HCT116 (cell line): ENCODE data around the gene NUTM2D. TPM values are rescaled to one million over a fixed set of nuclear protein-coding genes. Genes with fewer than 3 reads are reported as not detected.
"Not testable (repeated sequence)": the region's sequence is repeated elsewhere in the genome, so short reads cannot be mapped to it uniquely, and the experiment has no call there.

ENCODE experiments used
- ATAC-seq: fragments of 200-7000 bp; cut with Tn5 transposase; 2 replicates; pipeline ENCODE4 v1.9.1; 2020; ENCODE audit warnings: mild to moderate bottlenecking, moderate library complexity
- BruUV-seq: library from RNA; stranded (reverse); fragments of 400-500 nt; replicated peaks from 2 replicates; lab custom pipeline; 2021; lab: Mats Ljungman, UMichigan
- CTCF ChIA-PET: fragments of 300-600 bp; sonication (Branson Sonifier 250); formaldehyde crosslinking; loops from one replicate; lab custom pipeline; 2021; ENCODE audit warnings: antibody characterized with exemption; lab: Charles Lee
- POLR2A ChIA-PET: fragments of 300-600, 350-600 bp; sonication (Branson Sonifier 250); formaldehyde crosslinking; loops from one replicate; lab custom pipeline; 2021; ENCODE audit warnings: antibody characterized with exemption; lab: Charles Lee
- RAD21 ChIA-PET, 2 experiments: fragments of 300-600 bp; sonication (Branson Sonifier 250); formaldehyde crosslinking; loops; one replicate each; lab custom pipeline; 2023; ENCODE audit warnings: low total read pairs in 2 of 2; ENCODE audit not compliant: uncharacterized antibody in 2 of 2, unreplicated experiment in 2 of 2, low non-redundant PET in 1 of 2; lab: Charles Lee
- DNase-seq: peaks from one replicate; pipeline ENCODE4 v3.0.0-alpha.2; 2010; ENCODE audit warnings: low read depth, low spot score
- H2AFZ ChIP-seq: fragments of 200-600 bp; shearing (Covaris generic), sonication (generic); 2 replicates; pipeline ENCODE4 v1.6.1; 2017; ENCODE audit warnings: low read depth, mixed run types, mixed read lengths, antibody characterized with exemption, low read length; ENCODE audit not compliant: poor library complexity, severe bottlenecking
- H3K27ac ChIP-seq: 2 replicates; pipeline ENCODE4 v1.5.1; 2012; ENCODE audit warnings: low read depth, low read length
- H3K27me3 ChIP-seq: fragments of 200-600 bp; sonication (generic); 2 replicates; pipeline ENCODE4 v1.6.1; 2016; ENCODE audit warnings: mixed run types, low read length, mixed read lengths; ENCODE audit not compliant: insufficient read depth
- H3K36me3 ChIP-seq, 2 experiments: fragments of 200-500 bp in 1 of 2; fragments of 200-600 bp in 1 of 2; sonication (Bioruptor generic) in 1 of 2; sonication (generic) in 1 of 2; 2 replicates each; pipeline versions ENCODE4 v1.5.1 to v1.6.1; 2014 to 2016; ENCODE audit warnings: low read length in 2 of 2, inconsistent platforms in 1 of 2, mixed read lengths in 1 of 2, mixed run types in 1 of 2; ENCODE audit not compliant: insufficient read depth in 2 of 2, control insufficient read depth in 1 of 2
- H3K4me1 ChIP-seq, 2 experiments: fragments of 200-600 bp in 1 of 2; sonication (generic) in 1 of 2; 2 replicates each; pipeline versions ENCODE4 v1.5.1 to v1.6.1; 2012 to 2017; ENCODE audit warnings: low read length in 2 of 2, inconsistent platforms in 1 of 2, mild to moderate bottlenecking in 1 of 2, mixed read lengths in 1 of 2, mixed run types in 1 of 2, moderate library complexity in 1 of 2; ENCODE audit not compliant: insufficient read depth in 2 of 2, control insufficient read depth in 1 of 2
- H3K4me2 ChIP-seq: fragments of 200-600 bp; sonication (generic); 2 replicates; pipeline ENCODE4 v1.6.1; 2017; ENCODE audit warnings: mixed run types, low read length, mixed read lengths
- H3K4me3 ChIP-seq, 2 experiments: fragments of 200-600 bp in 1 of 2; sonication (generic) in 1 of 2; replicated peaks in 1 of 2; 2 replicates each; pipeline ENCODE4 v1.5.1; 2011 to 2016; ENCODE audit warnings: low read length in 2 of 2, control low read depth in 1 of 2, low read depth in 1 of 2, mild to moderate bottlenecking in 1 of 2, mixed read lengths in 1 of 2, mixed run types in 1 of 2
- H3K79me2 ChIP-seq: fragments of 200-600 bp; sonication (generic); 2 replicates; pipeline ENCODE4 v1.6.1; 2017; ENCODE audit warnings: mild to moderate bottlenecking, mixed run types, low read length, moderate library complexity, mixed read lengths; ENCODE audit not compliant: insufficient read depth
- H3K9ac ChIP-seq: fragments of 200-600 bp; sonication (generic); 2 replicates; pipeline ENCODE4 v1.6.1; 2016; ENCODE audit warnings: low read length, mixed read lengths
- H3K9me2 ChIP-seq: fragments of 200-600 bp; sonication (generic), shearing (Covaris generic); 2 replicates; pipeline ENCODE4 v1.6.1; 2017; ENCODE audit warnings: mixed run types, mild to moderate bottlenecking, moderate library complexity; ENCODE audit not compliant: insufficient read depth
- H3K9me3 ChIP-seq, 2 experiments: fragments of 200-500 bp in 1 of 2; fragments of 200-600 bp in 1 of 2; sonication (Bioruptor generic) in 1 of 2; sonication (generic) in 1 of 2; 2 replicates each; pipeline ENCODE4 v1.6.1; 2014 to 2017; ENCODE audit warnings: low read length in 2 of 2, mixed read lengths in 2 of 2, inconsistent platforms in 1 of 2, low read depth in 1 of 2, mild to moderate bottlenecking in 1 of 2, mixed run types in 1 of 2, moderate library complexity in 1 of 2; ENCODE audit not compliant: control insufficient read depth in 1 of 2, insufficient read depth in 1 of 2
- H4K20me1 ChIP-seq: fragments of 200-600 bp; sonication (generic), shearing (Covaris generic); 2 replicates; pipeline ENCODE4 v1.6.1; 2017; ENCODE audit warnings: mixed run types, mild to moderate bottlenecking, moderate library complexity; ENCODE audit not compliant: insufficient read depth
- intact Hi-C: fragments of 100-400 bp; cut with micrococcal nuclease; formaldehyde crosslinking; loops from 2 replicates; pipeline ENCODE4 v1.10.0; 2022
- total RNA-seq: library from RNA; stranded (reverse); gene quantifications from one replicate; pipeline ENCODE4 v1.2.1, GENCODE V29; 2021; ENCODE audit not compliant: unreplicated experiment

The NUTM2D gene
- total RNA-seq, 1 experiment from 2014 or later, result 2.8 TPM

DNA sequence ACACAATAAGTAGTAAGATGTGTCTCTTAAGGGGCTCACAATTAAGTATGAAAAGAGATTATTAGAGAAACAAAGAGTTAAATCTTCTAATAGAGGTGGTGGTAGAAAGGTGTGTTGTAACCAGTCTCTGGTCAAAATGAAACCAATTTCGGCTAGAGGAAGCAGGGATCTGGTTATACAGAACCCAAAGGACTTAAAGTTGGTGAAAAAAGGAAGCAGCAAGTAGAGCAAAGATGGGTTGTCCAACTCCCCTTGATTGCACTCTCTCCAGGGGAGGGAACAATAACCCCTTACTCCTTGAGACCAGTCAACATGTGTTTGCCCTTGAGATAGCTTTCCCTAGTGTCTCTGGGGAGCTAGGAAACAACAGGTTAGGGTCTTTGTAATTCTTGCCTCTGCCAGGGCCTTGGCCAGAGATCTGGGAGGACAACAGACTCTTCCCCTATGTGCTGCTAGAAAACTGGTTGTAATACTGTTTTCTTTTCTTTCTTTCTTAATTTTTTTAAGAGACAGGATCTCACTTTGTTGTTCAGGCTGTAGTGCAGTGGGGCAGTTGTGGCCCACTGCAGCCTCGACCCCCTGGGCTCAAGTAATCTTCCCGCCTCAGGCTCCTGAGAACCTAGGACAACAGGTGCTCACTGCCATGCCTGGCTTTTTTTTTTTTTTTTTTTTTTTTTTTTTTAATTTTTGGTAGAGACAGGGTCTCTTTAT, 43.7 kb upstream of the NUTM2D start:
- H3K4me1 ChIP-seq, H3K79me2 ChIP-seq, BruUV-seq, H4K20me1 ChIP-seq, H3K4me3 ChIP-seq, CTCF ChIA-PET, ATAC-seq, H3K27me3 ChIP-seq, H3K9ac ChIP-seq, H2AFZ ChIP-seq, RAD21 ChIA-PET, intact Hi-C loops, POLR2A ChIA-PET, DNase-seq, H3K9me3 ChIP-seq, H3K27ac ChIP-seq, H3K9me2 ChIP-seq, H3K36me3 ChIP-seq, H3K4me2 ChIP-seq: not testable (repeated sequence)

DNA sequence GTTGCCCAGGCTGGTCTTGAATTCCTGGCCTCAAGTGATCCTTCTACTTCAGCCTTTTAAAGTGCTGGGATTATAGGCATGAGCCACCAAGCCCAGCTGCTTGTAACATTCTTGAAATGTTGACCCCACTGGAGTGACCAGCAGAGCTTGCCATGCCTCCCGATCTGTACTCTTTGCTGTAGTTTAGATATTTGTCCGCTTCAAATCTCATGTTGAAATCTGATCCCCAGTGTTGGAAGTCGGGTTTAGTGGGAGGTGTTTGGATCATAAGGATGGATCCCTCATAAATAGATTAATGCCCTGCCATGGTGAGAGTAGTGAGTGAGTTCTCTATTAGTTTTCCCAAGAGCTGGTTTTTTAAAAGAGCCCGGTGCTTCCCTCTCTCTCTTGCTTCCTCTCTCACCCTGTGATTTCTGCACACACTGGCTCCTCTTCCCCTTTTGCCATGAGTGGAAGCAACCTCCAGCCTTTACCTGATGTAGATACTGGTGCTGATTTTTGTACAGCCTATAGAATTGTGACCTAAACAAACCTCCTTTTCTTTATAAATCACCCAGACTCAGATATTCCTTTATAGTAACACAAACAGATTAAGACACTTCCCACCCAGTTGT, 43.1 kb upstream of the NUTM2D start:
- ATAC-seq, H3K9me3 ChIP-seq, intact Hi-C loops, H3K9me2 ChIP-seq, BruUV-seq, DNase-seq, POLR2A ChIA-PET, H3K9ac ChIP-seq, H4K20me1 ChIP-seq, CTCF ChIA-PET, H3K4me3 ChIP-seq, H3K27ac ChIP-seq, H3K36me3 ChIP-seq, H3K27me3 ChIP-seq, H2AFZ ChIP-seq, H3K4me1 ChIP-seq, H3K79me2 ChIP-seq, RAD21 ChIA-PET, H3K4me2 ChIP-seq: not testable (repeated sequence)

DNA sequence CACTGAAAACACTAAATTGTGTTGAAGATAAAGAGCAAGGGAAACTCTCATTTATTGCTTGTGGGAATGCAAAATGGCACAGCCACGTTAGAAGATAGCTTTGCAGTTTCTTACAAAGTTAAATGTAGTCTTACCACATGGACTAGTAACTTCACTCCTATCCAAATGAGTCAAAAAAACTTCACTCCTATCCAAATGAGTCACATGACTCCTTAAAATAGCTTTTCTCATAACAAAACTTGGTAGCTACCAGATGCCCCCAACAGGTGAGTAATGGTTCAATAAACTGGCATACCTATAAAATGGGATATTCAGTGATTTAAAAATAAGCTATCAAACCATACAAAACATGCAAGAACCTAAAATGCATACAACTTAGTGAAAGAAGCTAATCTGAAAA, 36.0 kb upstream of the NUTM2D start:
- BruUV-seq, H3K9me2 ChIP-seq, CTCF ChIA-PET, H3K27ac ChIP-seq, DNase-seq, H3K4me3 ChIP-seq, H3K4me2 ChIP-seq, H3K9ac ChIP-seq, H2AFZ ChIP-seq, POLR2A ChIA-PET, H3K4me1 ChIP-seq, H3K9me3 ChIP-seq, RAD21 ChIA-PET, H3K36me3 ChIP-seq, H3K27me3 ChIP-seq, intact Hi-C loops, H4K20me1 ChIP-seq, H3K79me2 ChIP-seq, ATAC-seq: not testable (repeated sequence)

DNA sequence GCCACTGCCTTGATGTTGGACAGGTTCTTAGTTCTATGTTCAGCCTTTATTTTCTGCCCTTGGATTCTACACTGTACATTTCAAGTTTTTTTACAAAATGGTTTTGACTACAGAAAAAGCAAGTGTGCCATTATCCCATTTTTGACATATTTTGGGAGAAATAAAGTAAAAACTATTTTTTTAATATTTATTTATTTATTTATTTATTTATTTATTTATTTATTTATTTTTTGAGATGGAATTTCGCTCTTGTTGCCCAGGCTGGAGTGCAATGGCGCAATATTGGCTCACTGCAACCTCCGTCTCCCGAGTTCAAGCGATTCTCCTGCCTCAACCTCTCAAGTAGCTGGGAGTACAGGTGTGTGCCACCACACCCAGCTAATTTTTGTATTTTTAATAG, 33.0 kb upstream of the NUTM2D start:
- H3K9me3 ChIP-seq, CTCF ChIA-PET, RAD21 ChIA-PET: not testable (repeated sequence)

More for the DNA sequence above, 33.0 kb upstream of the NUTM2D start:
- H3K27ac ChIP-seq, intact Hi-C loops, H3K36me3 ChIP-seq, H3K4me2 ChIP-seq, H3K9me2 ChIP-seq, BruUV-seq, H4K20me1 ChIP-seq, POLR2A ChIA-PET, ATAC-seq, H2AFZ ChIP-seq, H3K27me3 ChIP-seq, DNase-seq, H3K4me1 ChIP-seq, H3K9ac ChIP-seq, H3K4me3 ChIP-seq, H3K79me2 ChIP-seq: not testable (repeated sequence)
